GM18951 (cell line): ENCODE measurements around the gene ATP1A3.

Experiments used
- POLR2A ChIP-seq: IDR thresholded peaks from 4 replicates; pipeline ENCODE4 v1.6.1; 2011; ENCODE audit warnings: mild to moderate bottlenecking; ENCODE audit not compliant: insufficient read length, insufficient read depth; ENCODE audit errors: extremely low read depth
- in situ Hi-C: fragments of 300-500 bp; cut with MboI; formaldehyde crosslinking; loops from one replicate; pipeline ENCODE4 v1.12.0; 2022; ENCODE audit warnings: low sequenced_read_pairs, mixed read lengths, inconsistent platforms; ENCODE audit not compliant: unreplicated experiment

Gene ATP1A3

GRCh38 chr19:41930926-41931592 is 63.0 kb downstream of the ATP1A3 start:
- TF ChIP-seq POLR2A = no peak
- in situ Hi-C loops = no loop called here

DNA sequence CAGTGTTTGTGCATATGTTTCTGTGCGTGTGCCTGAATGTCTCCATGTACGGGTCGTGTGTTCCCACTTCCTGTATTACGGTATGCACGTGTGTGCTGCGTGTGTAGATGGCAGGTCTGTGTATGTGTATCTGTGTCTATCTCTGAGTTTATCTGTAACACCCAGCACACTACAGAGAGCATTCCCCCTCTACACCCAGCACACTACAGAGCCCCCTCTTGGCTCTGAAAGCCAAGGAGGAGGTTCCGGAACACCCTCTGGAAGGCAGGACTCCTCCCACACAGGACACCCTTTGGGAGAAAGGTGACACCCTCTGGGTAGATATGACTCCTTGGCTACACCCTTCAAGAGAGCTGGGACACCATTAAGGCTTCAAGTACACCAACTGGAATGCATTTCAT is 63.7 kb downstream of the ATP1A3 start:
- TF ChIP-seq POLR2A = no peak
- in situ Hi-C loops = no loop called here

DNA sequence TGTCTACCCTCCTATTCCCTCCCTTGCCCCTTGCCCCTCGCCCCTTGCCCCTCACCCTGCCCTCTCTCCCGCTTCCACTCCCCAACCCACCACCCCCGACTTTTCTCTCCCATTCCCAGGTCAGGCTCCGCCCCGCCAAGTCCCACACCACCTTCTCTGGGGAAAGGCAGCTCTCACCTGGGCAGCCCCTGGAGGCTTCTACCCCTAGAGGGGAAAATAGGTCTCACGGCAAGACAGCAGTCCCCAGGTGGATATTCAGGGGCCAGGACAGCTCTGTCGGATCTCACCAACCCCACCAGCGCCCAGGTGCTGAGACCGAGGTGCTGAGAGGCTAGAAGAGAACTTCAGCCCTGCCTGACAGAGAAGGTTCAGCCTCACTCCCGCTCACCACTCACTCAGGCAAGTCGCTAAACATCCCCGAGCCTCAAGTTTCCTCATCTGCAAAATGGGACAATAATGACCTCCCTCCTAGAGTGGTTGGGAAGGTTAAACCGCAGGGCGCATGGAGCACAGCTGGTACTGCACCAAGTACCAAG is 64.4 kb downstream of the ATP1A3 start:
- no peak for TF ChIP-seq POLR2A
- in situ Hi-C loops = no loop called here

DNA sequence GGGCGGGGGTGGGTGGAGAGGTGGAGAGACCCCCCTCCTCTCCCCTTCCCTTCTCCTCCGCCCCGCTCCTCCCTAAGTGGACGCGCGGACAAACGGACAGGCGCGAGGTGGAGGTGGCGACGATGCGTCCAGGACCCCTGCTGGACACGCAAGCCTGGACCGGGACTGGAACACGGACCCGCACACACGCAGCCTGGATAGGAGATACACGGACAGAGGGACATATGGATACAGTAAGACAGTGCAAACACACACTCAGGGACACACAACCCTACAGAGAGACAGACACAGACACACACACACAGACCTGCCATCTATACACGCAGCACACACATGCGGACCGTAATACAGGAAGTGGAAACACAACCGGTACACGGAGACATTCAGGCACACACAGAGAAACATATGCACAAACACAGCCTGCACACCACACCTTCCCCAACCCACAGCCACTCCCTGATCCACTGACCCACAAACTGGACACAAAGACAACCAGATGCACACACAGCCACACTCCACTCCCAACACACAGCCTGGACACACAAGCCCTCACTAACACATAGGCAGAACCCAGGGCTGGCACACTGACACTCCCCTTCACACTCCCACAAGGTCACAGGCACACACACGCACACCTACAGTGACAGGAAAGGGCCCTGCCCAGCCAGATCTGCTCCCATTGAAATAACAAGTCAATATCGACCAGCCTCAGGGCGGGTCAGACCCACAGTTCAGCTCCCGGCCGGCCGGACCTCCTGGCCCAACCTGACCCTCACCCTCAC is 65.1 kb downstream of the ATP1A3 start:
- no peak for TF ChIP-seq POLR2A
- in situ Hi-C loops = no loop called here

- in situ Hi-C loops = no loop called here
- no peak for TF ChIP-seq POLR2A
Observed at GRCh38 chr19:41928221-41928683, 65.8 kb downstream of the ATP1A3 start, which contains the start of gene ERFL. Gene ERFL (minus strand): TSS chr19:41928449. CDS start chr19:41912919, 15,530 bp downstream.

DNA sequence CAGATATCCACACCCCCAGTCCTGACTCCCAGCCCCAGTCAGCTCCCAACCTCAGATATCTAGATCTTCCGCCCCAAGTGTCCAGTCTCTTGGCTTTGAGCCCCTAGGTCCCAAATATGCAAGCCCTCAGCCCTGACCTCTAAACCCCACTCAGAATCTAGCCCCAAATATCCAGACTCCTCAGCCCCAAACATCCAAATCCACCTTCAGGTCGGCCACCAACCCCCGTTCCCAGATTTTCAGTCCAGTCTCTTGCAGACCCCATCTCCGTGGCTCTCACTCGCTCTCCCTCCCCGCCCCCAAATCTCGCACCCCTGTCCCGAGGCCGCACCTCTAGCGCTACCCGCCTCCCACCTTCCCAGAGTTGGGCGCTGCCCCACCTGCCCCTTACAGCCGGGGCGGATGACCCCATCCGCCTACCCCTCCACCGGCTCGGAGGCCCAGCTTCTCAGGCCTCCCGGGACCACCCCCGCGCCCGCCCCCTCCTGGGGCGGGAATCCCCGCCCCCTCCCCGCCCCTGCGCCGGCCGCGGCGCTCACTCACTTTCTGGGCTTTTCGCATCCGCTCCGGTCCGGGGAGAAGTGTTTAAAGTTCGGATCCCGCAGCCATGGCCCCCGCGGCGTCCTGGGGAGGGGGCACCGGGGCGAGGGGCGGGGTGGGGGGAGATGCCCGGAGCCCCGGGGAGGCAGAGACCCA is 66.4 kb downstream of the ATP1A3 start:
- no peak for TF ChIP-seq POLR2A
- in situ Hi-C loops = no loop called here

- no peak for TF ChIP-seq POLR2A
- in situ Hi-C loops = no loop called here
Observed at GRCh38 chr19:41926763-41927496, 67.1 kb downstream of the ATP1A3 start.

- in situ Hi-C loops = no loop called here
- no peak for TF ChIP-seq POLR2A
Observed at GRCh38 chr19:41926028-41926762, 67.8 kb downstream of the ATP1A3 start.

DNA sequence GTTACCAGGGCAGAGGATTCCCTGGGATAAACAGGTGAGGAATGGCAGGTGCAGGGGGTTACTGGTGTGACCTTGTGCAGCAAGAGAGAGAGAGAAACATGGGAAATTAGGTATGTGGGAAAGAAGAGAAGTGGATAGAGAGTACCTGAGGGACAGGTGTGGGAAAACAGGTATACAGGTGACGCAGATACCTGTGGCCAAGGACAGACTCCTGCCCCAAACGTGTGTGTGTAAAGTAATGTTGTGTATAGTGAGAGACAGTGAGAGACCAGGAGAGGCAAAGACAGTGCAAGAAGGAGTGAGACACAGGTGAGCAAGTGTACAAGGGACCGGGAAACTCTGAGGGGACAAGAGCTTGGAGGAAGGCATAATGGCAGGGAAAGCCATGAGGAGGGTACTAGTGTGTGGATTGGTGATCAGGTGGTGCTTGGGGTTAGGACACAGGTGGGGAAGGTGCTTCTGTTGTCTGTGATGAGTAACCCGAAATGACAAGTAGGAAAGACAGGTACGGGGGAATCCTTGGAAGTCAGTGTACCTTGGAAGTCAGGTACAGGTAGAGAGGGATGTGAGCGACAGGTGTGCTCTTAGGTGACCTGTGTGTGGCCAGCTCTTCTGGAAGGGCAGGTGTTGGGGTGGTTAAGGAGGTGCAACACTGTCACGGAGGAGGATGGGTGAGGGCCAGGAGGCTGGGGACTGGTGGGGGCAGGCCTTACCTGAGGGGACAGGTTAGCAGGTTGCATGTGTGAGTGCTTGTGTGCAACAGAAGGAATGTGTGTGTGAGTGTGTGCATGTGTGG is 68.6 kb downstream of the ATP1A3 start:
- TF ChIP-seq POLR2A = no peak
- in situ Hi-C loops = no loop called here

- in situ Hi-C loops = no loop called here
- no peak for TF ChIP-seq POLR2A
Observed at GRCh38 chr19:41924151-41925145, 69.6 kb downstream of the ATP1A3 start.
